SK-MEL-5 (cell line): Measurements from ENCODE around the gene WSB2. TPM values are rescaled to one million over a fixed set of nuclear protein-coding genes. Genes with fewer than 3 reads are reported as not detected.
A peak's percentile ranks its signal among the peaks of the same experiment; 100 is the strongest.

ENCODE experiments used
- DNase-seq: peaks from one replicate; pipeline ENCODE4 v3.0.0-alpha.2; 2016; ENCODE audit warnings: low read depth, low spot score
- in situ Hi-C: cut with HindIII; loops from 2 replicates; pipeline ENCODE4 v1.10.0; 2016; ENCODE audit warnings: low sequenced_read_pairs, high pct_unique_total_duplicates, low pct_unique_long_range_greater_than_20kb
- total RNA-seq: library from RNA; depleted of rRNA; stranded (reverse); fragments of >200 nt; shearing (Covaris generic); gene quantifications from 2 replicates; pipeline ENCODE4 v1.2.3, GENCODE V29; 2014

Gene WSB2
- total RNA-seq, 1 experiment from 2014 or later, result 223 TPM

GRCh38 chr12:118065380-118065779 is 4.4 kb upstream of the WSB2 start:
- no peak for DNase-seq

GRCh38 chr12:118064608-118065007 is 3.6 kb upstream of the WSB2 start:
- DNase-seq, result peak; percentile 15
- in situ Hi-C loops, result no loop called here

More at GRCh38 chr12:118065380-118065779, 4.4 kb upstream of the WSB2 start:
- in situ Hi-C loops, result no loop called here

DNA sequence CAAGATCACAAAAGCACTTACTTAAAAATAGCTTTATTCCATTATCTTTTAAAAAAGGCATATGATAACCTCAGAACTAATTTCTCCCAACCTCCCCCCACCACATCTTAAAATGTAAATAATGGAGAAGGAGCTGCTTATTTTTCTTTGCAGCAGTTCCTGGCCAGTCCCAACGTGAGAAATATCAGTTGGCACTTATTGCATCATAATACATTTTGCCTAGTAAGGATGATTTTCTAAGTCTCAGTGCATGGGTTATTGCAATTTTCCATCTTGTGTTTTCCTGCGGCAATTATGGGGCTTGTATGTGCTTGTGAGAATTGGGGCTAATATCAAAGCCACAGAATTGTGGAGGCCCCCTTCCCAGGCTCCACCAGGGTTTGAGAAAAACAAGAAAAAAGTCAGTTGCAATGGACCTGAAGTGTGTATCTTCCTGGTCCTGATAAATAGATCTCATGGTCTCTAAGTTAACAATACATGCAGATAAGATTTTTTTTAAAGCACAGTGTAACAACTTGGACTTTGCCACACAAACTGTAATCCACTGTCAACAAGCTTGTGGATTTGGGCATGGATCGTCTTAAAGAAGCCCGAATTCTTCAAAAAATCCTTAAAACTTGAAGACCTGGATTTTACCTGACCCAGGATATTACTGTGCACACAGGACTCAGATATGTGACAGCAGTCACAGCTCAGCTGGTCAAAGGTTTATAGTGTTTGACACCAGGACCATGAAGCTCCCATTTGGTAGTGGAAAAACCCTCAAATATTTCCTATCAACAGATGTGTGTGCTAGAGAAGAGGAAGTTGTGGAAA is 2.8 kb upstream of the WSB2 start:
- DNase-seq, result no peak

GRCh38 chr12:118061873-118062843 is 1.2 kb upstream of the WSB2 start:
- DNase-seq, result peak; percentile 38

More for the DNA sequence above, 2.8 kb upstream of the WSB2 start:
- in situ Hi-C loops, result no loop called here

GRCh38 chr12:118060301-118061010 is 523 bp downstream of the WSB2 start:
- DNase-seq, result peak; percentile 7
- in situ Hi-C loops, result no loop called here

More at GRCh38 chr12:118061873-118062843, 1.2 kb upstream of the WSB2 start:
- in situ Hi-C loops, result no loop called here

GRCh38 chr12:118059341-118060191 is 1.4 kb downstream of the WSB2 start:
- peak; percentile 33 for DNase-seq
- in situ Hi-C loops, result no loop called here

GRCh38 chr12:118058881-118059280 is 2.1 kb downstream of the WSB2 start:
- no peak for DNase-seq
- in situ Hi-C loops, result no loop called here

DNA sequence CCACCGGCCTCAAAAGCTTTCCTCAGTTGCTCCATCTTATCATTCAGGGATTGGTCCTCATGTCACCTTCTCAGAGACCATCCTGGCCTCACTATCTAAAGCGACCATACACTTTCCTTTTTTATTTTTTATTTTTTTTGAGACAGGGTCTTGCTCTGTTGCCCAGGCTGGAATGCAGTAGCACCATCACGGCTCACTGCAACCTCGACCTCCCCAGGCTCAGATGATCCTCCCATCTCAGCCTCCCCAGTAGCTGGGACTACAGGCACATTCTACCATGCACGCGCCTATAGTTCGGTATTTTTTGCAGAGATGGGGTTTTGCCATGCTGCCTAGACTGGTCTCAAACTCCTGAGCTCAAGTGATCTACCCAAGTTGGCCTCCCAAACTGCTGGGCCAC is 2.8 kb downstream of the WSB2 start:
- DNase-seq, result no peak

DNA sequence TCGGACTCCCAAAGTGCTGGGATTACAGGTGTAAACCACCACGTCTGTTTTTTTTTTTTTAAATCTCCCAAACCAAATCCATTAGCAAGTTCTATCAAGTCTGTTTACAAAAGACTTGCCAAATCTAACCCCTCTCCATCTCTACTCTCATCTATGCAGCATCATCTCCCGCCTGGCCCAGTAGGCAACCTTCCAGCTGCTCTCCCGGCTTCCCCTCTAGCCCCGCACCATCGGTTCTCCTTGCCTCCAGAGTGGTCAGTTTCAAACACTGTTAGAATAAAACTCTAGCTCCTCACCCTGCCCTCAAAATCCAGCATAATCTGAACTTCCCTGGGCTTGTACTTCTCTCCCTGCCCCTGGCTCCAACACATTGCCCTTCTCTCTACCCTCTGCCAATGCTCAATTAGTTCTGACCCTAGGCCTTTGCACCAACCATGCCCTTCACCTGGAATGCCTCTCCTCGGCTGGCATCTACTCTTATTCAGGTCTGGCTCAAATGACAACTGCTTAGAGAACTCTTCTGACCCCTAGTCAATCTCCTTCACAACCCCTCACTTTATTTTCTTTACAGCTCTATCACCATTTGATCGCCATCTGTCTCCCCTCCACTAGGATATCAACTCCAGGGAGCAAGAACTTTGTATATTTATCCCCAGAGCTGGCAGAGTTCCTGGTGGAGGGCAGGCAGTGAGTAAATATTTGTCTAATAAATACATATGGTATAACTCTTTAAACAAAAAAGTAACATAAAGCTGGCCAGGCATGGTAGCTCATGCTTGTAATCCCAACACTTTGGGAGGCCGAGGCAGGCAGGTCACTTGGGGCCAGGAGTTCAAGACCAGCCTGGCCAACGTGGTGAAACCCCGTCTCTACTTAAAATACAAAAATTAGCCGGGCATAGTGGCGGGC is 4.9 kb downstream of the WSB2 start:
- no peak for DNase-seq
- in situ Hi-C loops, result no loop called here

More for the DNA sequence above, 2.8 kb downstream of the WSB2 start:
- in situ Hi-C loops, result no loop called here

GRCh38 chr12:118055144-118055557 is 5.8 kb downstream of the WSB2 start:
- in situ Hi-C loops, result no loop called here
- DNase-seq, result peak; percentile 84

- DNase-seq, result no peak
- in situ Hi-C loops, result no loop called here
Measured at GRCh38 chr12:118053071-118053985, 7.7 kb downstream of the WSB2 start.

DNA sequence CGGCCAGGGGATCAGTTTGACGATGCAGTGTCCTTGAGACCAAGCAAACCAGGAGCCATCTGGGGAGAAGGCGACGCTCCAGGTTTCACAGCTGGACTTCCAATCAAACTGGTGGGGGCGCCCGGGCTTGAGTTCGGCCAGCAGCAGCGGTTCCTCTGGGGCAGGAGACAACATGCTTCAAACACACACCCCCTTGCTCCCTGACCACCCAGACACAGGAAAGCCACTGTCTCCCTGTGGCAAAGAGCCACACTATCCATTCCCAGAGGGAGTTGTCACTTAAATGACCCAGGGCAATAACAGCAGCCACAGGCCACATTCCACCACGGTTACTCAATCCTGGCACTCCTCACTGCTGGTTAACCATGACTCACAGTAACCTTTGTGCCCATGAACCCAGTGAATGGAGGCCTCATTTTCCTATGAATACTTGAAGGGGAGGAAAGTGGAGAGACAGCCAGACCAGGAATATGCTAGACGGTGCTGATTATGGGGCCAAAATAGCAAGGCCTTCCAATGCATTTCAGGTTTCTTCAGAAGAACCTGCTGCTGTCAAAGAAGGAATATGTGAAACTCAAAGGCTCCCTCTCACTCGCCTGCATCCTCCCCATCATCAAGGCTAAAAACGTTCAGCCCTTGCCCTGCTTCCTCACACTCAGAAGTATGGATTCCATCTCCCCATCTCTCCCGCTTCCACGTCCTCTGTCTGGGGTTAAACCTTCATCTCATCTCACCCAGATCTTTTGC is 8.5 kb downstream of the WSB2 start:
- peak; percentile 81 for DNase-seq
- in situ Hi-C loops, result no loop called here

GRCh38 chr12:118050972-118051910 is 9.7 kb downstream of the WSB2 start:
- in situ Hi-C loops, result no loop called here
- no peak for DNase-seq
